HG03439 (cell line): ENCODE measurements around the gene NFX1.
"Not testable (repeated sequence)": the region's sequence is repeated elsewhere in the genome, so short reads cannot be mapped to it uniquely, and the experiment has no call there.

Experiments used
- ATAC-seq: cut with Tn5 transposase; IDR thresholded peaks from one replicate; pipeline ENCODE4 v1.9.1; 2021; ENCODE audit warnings: mild to moderate bottlenecking, moderate library complexity; ENCODE audit not compliant: unreplicated experiment

NFX1 gene

DNA sequence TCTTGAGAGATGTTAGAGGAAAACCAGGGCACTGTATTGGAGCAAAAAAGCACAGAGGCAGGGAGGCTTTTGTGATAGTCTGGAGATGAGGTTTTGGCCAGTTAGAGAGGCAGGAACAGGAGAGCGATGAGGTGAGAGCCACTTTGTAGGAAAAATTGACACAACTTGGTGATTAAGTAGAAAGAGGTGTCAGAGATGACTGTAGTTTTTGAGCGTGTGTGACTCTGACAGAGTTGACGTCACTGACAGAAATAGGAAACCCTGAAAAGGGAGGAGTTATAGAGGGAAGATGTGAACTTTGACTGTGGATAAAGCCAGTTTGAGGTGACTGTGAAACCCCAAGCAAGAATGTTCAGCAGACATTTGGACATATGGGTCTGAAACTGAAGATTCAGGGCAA, 15.7 kb downstream of the NFX1 start:
- ATAC-seq = no peak

DNA sequence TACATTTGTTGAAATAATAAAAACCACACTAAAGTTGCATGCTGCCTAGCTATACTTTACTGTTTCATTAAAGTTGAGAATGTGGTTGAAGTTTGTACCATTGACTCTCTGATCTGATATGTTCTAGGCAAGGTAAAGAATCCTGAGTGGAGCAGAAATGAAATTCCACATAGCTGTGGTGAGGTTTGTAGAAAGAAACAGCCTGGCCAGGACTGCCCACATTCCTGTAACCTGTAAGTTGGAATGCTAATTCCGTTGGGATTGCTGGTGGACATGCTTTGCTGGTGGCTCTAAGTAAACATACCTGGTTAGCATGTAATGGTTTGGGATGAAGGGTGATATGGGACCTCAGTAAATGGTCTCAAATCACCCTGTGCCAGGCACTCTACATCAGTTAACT, 16.8 kb downstream of the NFX1 start:
- no peak for ATAC-seq

DNA sequence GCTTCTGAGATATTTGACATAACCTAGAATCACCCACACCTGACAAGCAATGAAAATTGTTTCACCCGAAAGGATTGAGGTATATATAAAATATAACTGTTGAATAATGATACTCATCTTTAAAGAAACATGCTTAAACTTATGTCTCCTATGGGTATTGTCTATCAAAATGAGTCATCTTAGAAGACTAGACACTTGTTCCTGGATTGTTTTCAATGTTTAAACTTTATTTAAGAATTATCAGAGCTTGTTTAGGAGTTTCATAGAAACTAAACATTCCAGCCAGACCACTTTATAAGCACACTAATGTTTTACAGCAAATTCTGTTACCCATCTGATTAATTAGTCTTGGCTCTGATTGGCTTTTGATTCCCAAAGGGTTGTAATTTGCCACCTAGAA, 19.6 kb downstream of the NFX1 start:
- no peak for ATAC-seq

DNA sequence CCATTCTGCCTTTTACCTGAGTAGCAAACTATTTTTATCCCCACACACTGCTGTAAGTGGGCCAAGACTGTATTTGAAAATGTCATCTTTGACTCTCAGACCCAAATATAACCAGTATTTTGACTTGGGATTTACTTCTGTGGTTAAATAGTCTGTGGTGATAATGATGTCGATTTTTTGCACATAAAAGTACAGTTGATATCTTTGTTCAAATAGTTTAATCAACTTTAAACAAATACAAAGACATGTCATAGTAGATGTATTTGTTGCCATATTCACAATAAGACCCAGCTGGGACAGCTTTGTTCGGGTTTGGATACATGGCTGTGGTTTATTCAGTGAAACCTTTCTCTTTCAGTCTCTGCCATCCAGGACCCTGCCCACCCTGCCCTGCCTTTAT, 20.4 kb downstream of the NFX1 start:
- ATAC-seq = no peak

DNA sequence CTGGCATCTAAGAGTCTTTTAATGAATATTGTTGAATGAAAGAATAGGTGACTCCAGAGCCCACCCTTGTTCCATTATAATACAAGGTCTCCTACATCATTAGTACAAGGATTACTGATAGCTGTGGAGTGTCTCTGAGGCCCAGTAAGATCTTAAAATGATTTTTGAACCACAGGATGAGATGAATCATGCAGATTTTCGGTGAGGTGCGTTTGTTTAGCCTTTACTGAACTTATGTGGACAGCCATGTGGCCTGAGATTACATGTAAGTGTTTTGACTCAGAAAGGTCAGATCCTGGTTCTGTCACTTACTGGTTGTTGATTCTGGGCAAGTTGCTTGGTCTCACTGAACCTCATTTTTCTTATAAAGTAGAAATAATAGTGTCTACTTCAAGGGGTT, 21.6 kb downstream of the NFX1 start:
- no peak for ATAC-seq

DNA sequence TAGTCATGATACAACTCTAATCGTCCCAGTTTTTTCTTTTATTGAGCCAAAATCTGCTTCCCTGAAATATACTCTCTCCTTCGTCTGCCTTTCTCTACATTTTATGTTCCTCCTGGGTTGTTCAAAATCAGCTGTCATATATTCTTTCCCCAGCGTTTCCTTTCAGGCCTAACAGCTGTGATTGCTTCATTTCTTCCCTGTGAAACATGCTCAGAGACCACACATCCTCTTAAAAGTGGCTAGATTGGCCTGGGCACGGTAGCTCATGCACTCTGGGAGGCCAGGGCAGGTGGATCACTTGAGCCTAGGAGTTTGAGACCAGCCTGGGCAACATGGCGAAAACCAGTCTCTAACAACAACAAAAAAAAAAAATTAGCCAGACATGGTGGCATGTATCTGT, 25.1 kb downstream of the NFX1 start:
- ATAC-seq = no peak

DNA sequence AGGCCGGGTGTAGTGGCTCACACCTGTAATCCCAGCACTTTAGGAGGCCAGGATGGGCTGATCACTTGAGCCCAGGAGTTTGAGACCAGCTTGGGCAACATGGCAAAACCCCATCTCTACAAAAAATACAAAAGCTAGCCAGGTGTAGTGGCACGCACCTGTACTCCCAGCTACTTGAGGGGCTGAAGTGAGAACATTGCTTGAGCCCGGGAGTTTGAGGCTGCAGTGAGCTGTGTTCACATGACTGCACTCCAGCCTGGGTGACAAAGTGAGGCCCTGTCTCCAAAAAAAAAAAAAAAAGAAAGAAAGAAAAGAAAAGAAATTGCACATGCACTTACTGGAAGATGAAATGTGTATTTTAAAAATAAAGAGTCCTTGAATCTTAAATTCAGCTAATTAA, 26.8 kb downstream of the NFX1 start:
- not testable (repeated sequence) for ATAC-seq

DNA sequence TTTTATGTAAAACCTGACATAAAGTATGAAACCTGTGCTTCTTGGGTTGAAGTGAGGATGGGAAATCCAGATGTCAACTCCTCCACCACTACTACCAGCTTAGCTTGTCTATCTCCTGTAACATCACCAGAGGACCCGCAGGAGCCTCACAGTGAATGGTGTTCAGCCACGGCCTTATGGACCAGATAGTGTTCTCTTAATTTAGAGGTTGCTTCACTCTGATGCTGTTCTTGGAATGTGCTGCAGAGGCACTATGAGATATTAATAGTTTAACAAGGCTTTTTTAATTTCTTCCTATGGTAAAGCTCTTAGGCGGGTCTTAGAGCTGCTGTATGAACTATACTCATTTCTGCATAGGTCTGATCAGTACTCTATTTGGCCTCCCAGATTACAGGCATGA, 27.9 kb downstream of the NFX1 start:
- ATAC-seq = no peak

DNA sequence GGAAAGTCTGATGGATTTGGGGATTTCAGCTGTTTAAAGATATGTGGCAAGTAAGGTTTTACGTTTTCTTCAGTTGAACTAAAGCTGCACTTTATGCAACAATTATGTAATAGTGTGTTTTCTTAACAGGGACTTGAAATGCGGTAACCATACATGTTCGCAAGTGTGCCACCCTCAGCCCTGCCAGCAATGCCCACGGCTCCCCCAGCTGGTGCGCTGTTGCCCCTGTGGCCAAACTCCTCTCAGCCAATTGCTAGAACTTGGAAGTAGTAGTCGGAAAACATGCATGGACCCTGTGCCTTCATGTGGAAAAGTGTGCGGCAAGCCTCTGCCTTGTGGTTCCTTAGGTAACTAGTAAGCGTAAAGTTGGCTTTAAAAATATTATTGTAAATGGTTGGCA, 28.5 kb downstream of the NFX1 start:
- ATAC-seq = no peak

DNA sequence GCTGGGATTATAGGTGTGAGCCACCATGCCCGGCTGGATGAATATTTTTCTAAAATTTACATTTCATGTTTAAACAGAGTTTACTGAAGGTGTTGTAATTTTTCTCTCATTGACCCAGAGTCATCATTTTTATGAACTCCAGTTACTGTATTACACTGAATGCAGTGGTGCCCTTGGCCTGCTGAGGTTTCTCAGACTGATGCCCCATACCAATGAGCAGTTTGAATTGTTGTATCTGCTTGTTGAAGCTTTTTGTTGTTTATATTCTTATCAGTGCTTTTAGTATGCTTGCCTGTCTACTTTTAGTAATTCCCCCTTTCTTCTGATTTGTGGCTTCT, 29.9 kb downstream of the NFX1 start:
- no peak for ATAC-seq

DNA sequence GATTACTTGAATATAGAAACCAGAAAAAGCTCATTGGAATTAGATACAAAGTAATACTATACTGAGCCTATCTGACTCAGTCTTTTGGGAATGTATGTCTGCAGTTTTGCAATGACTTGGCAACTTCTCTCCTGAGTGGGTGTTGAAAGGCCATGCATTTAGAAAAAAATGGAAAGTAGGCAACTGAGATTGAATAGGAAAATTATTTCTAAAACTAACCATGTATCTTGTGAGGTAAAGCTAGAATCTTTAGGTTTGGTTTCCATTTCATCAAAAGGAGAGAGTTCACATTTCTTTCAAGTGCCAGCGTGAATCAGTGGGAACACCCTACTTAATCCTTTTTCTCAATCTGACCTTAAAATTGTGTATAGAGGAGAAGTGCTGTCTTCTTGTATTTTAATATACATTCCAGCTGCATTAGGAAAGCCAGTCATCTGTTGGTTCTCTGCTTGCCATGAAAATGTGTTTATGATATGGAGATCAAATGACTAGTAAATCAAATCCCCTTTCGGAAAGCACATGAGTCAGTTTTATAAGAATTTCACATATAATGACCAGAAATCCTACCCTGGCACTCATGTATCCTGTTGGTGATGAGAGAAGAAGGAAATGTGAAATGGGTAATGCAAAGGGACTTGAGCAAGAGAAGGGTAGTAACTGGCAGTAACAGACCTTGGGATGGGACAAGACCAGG, 30.4 kb downstream of the NFX1 start:
- no peak for ATAC-seq

DNA sequence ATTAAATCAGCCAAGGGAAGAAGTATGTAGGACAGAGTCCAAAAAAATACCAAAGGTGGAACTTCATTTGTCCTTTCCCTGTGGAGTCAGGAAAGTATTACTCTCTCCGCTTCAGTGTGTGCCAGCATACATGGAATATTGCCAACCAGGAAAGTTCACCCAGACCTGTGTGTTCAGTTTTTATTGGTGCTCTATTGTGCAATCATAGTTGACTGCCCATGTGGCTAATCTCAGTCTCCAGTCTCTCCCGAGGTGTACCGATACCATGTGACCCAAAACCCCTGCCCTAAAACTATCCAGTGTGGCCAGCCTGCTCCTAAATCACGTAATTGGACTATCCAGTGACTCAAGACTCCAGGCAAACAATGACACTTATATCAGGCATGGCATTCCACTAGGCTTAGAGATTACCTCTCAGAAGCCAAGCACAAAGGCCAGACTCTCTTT, 38.8 kb downstream of the NFX1 start:
- ATAC-seq = no peak

DNA sequence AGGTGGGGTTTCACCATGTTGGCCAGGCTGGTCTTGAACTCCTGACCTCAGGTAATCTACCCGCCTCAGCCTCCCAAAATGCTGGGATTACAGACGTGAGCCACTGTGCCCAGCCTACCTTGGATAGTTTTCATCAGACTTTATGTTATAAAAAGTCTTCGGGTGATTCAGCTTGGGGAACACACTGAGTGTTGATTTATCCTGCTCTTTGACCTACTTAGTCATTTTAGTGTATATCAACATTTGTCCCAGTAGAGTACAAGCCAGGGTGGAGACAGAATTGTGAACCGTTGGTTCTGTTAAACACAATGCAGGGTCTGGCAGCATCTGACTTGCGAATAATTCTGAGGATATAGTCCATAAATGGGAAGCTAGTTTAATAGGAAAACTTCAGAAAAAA, 39.7 kb downstream of the NFX1 start:
- no peak for ATAC-seq

DNA sequence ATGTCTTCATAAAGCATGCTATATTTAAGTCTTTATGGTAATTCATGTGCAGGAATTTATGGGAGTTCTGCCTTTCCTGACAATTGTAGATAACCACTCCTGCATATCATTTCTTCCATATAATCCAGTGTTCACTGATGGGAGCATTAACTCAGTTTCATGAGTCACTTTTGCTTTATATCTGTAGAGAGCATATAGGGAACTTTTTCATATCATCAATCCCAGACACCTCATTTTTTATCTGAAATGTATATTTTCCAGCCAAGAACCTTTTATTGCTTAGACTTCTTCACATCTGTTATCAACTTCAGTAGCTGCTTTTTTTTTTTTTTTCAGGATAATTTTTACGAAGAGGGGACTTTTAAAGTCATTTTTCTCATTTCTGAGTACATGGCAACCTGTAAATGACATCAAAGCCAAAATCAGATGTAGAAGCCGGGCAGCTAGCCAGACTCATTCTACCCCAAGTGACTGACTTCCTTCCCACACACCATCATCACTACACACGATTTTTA, 41.1 kb downstream of the NFX1 start:
- ATAC-seq = no peak

DNA sequence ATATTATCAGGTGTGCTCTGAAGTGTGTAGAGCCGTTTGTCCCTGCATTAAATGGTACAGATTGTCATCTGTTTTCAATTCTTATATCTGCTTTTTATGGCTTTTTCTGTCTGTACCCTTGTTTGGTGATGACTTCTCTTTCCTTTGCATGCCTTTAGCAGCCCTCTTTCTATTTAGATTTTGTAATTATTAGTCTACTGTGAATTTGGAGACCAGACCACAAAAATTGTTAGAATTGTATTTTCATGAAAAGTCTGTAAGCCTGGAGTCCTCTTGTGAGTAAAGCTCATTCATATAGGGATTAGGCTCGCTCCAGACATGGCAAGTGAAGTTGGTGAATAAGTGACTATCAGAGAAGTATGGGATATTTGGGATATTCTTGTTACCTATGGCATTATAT, 41.7 kb downstream of the NFX1 start:
- ATAC-seq = no peak

DNA sequence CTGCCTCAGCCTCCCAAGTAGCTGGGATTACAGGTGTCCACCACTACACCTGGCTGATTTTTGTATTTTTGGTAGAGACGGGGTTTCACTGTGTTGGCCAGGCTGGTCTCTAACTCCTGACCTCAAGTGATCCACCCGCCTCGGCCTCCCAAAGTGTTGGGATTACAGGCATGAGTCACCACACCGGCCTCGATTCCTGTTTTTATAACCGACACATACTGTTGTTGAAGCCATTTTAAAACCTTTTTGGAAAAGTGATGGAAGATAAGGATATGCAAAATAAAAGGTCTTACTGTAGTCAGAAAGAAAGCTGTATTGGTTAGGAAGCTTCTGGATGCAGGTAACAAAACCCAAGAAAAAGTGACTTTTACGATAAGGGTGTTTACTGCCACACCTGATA, 42.6 kb downstream of the NFX1 start:
- ATAC-seq = not testable (repeated sequence)

DNA sequence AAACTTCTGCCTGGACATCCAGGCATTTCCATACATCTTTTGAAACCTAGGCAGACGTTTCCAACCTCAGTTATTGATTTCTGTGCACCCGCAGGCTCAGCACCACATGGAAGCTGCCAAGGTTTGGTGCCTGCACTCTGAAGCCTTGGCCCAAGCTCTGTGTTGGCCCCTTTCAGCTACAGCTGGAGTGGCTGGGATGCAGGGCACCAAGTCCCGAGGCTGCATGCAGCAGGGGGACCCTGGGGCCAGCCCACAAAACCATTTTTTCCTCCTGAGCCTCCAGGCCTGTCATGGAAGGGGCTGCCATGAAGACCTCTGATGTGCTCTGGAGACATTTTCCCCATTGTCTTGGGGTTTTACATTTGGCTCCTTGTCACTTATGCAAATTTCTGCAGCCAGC, 49.9 kb downstream of the NFX1 start:
- no peak for ATAC-seq

DNA sequence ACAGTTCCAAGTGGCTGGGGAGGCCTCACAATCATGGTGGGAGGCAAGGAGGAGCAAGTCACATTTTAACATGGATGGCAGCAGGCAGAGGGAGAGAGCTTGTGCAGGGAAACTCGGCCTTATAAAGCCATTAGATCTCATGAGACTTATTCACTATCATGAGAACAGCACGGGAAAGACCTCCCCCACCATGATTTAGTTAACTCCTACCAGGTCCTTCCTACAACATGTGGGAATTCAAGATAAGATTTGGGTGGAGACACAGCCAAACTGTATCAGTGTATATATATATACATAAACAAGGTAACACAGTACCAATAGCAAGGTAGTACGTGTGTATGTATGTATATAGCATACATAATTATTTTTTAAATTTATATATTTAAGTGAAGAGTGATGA, 50.9 kb downstream of the NFX1 start:
- ATAC-seq = no peak

DNA sequence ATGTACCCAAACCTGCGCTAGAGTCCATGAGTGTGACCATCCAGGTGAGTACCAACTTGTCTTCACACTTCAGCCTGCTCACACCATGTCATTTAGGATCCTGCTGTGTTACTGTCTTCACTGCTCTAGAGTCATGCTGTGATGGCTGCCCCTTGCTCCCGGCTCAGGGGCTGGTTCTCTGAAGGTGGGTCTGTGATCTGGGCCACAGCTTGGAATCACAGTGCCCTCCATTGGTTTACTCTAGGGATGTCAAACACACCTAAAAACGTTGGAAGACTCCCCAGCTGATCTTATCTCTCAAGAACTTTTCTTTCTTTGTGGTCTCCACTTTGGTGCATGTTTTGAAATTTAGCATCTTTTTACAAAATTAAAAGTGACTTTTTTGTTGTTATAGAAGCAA, 53.8 kb downstream of the NFX1 start:
- no peak for ATAC-seq

DNA sequence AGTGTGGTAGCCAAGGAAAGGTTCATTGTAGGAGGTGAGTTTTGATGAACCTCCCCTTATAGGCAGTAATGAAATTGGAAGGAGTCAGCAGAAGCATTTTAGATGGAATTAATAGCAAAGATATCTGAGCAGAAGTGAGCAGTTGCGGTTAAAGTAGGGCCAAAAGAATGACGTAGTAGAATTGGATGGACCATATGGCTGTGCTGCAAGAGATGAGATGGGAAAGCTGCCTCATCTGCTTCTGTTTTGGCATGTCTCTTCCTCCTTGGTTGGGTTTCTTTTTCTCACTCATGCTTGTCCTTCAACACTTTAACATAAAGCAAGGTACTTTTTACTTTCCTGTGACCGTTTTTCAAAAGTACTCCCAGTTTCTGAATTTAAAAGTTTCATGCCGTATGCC, 56.2 kb downstream of the NFX1 start:
- ATAC-seq = no peak

DNA sequence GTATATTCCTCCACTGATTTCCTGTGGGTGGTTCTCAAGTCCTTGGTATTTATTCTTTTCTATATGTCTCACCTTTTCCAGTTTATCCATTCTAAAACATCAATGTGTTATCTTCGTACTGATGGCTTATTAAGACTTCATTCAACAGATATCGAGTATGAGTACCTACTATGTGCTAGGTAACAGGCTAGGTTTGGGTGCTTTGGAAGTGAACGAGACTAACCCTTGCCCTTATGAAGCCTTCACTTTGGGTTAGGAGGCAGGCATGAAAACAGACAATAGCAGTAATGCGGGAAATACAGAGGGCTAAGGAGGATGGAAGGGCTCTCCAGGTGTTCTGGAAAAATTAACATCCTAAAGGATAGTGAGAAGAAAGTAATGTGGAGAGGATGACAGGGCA, 58.7 kb downstream of the NFX1 start:
- ATAC-seq = no peak

DNA sequence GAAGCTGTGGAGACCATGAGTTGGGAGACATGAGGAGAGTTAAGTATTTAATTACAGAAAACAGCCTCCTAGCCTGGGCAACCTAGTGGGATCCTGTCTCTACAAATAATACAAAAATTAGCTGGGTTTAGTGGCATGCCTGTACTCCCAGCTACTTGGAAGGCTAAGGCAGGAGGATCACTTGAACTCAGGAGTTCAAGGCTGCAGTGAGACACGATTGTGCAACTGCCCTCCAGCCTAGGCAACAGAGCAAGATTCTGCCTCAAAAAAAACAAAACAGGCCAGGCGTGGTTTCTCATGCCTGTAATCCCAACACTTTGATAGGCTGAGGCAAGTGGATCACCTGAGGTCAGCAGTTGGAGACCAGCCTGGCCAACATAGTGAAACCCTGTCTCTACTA, 59.4 kb downstream of the NFX1 start:
- no peak for ATAC-seq

DNA sequence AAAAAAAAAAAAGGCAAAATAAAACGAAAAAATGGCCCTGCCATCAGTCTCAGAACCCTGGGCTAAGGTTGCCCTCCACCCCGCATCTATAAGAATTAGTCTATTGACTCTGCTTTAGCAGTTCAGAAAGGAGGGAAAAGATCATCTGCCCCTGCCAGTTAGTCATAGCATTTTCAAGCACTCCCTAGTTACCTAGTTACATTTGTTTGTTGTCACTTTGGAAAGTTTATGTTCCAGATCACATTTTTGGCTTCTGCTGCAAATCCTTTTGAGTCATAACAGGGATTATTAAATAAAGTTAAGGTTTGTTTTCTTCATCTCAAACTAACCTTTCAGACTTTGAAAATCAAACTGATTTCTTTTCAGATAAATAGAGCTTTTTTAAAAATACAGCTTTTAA, 60.0 kb downstream of the NFX1 start:
- ATAC-seq = no peak
